Endothelial cell of umbilical vein (primary cell): ENCODE data around the gene SLC25A24. TPM values are rescaled to one million over a fixed set of nuclear protein-coding genes. Genes with fewer than 3 reads are reported as not detected.

Experiments used
- BruUV-seq: library from RNA; stranded (reverse); fragments of 400-500 nt; replicated peaks from 2 replicates; lab custom pipeline; 2021; lab: Mats Ljungman, UMichigan
- CTCF ChIA-PET: fragments of 300-600, 350-600 bp; sonication (Branson Sonifier 250); formaldehyde crosslinking; loops from one replicate; lab custom pipeline; 2021; ENCODE audit warnings: antibody characterized with exemption, inconsistent platforms; lab: Charles Lee
- POLR2A ChIA-PET: fragments of 300-600, 350-600 bp; sonication (Branson Sonifier 250); formaldehyde crosslinking; loops from one replicate; lab custom pipeline; 2021; ENCODE audit warnings: antibody characterized with exemption, inconsistent platforms; lab: Charles Lee
- DNase-seq: peaks from one replicate; pipeline ENCODE4 v3.0.0-alpha.2; 2011; ENCODE audit warnings: low read depth, low spot score
- FAIRE-seq: peaks from 2 replicates; lab custom pipeline; 2011; peaks lifted over from hg19 to GRCh38; lab: Jason Lieb, UNC
- H2AFZ ChIP-seq: 2 replicates; pipeline ENCODE4 v1.6.0; 2012; ENCODE audit warnings: low read depth, low read length, control low read depth, inconsistent platforms
- H3K27ac ChIP-seq: 2 replicates; pipeline ENCODE4 v1.5.1; 2011; ENCODE audit warnings: low read depth, mild to moderate bottlenecking, control low read depth, low read length, moderate library complexity; ENCODE audit not compliant: insufficient read depth
- H3K27me3 ChIP-seq, 2 experiments: 2 replicates each; pipeline versions ENCODE4 v1.6.0 to v1.6.1; 2011; ENCODE audit warnings: low read length in 2 of 2, mixed read lengths in 1 of 2; ENCODE audit not compliant: control insufficient read depth in 2 of 2, insufficient read depth in 2 of 2
- H3K36me3 ChIP-seq, 2 experiments: 2 replicates in 1 of 2; 3 replicates in 1 of 2; pipeline ENCODE4 v1.5.1; 2011; ENCODE audit warnings: low read length in 2 of 2, mild to moderate bottlenecking in 1 of 2, moderate library complexity in 1 of 2; ENCODE audit not compliant: control insufficient read depth in 2 of 2, insufficient read depth in 2 of 2; ENCODE audit errors: extremely low read depth in 1 of 2
- H3K4me1 ChIP-seq: 3 replicates; pipeline ENCODE4 v1.5.1; 2011; ENCODE audit warnings: mild to moderate bottlenecking, low read length; ENCODE audit not compliant: control insufficient read depth, insufficient read depth; ENCODE audit errors: extremely low read depth
- H3K4me2 ChIP-seq: 2 replicates; pipeline ENCODE4 v1.6.1; 2011; ENCODE audit warnings: low read length, control low read depth, mixed read lengths; ENCODE audit not compliant: insufficient read depth
- H3K4me3 ChIP-seq, 3 experiments: fragments of 200-600 bp in 1 of 3; sonication (generic), shearing (Covaris generic) in 1 of 3; replicated peaks in 1 of 3; 2 replicates each; pipeline ENCODE4 v1.5.1; 2011 to 2016; ENCODE audit warnings: control low read depth in 3 of 3, low read length in 3 of 3, mild to moderate bottlenecking in 2 of 3, inconsistent platforms in 1 of 3, low read depth in 1 of 3, moderate library complexity in 1 of 3; ENCODE audit not compliant: insufficient read depth in 1 of 3
- H3K79me2 ChIP-seq: 2 replicates; pipeline ENCODE4 v1.6.0; 2012; ENCODE audit warnings: low read length, inconsistent platforms; ENCODE audit not compliant: control insufficient read depth, insufficient read depth
- H3K9ac ChIP-seq: replicated peaks from 2 replicates; pipeline ENCODE3; 2011; ENCODE audit warnings: low read length, control low read depth; ENCODE audit not compliant: insufficient read depth; ENCODE audit errors: extremely low read depth
- H3K9me1 ChIP-seq: replicated peaks from 3 replicates; pipeline ENCODE4 v1.6.0; 2011; ENCODE audit warnings: mild to moderate bottlenecking, low read length; ENCODE audit not compliant: control insufficient read depth, insufficient read depth; ENCODE audit errors: extremely low read depth
- H3K9me3 ChIP-seq: replicated peaks from 2 replicates; pipeline ENCODE4 v1.5.1; 2012; ENCODE audit warnings: low read length, inconsistent platforms; ENCODE audit not compliant: control insufficient read depth, insufficient read depth
- H4K20me1 ChIP-seq: replicated peaks from 2 replicates; pipeline ENCODE3; 2011; ENCODE audit warnings: mild to moderate bottlenecking, low read length; ENCODE audit not compliant: control insufficient read depth, insufficient read depth; ENCODE audit errors: extremely low read depth
- EZH2 ChIP-seq: IDR thresholded peaks from 2 replicates; pipeline ENCODE4 v1.6.1; 2012; ENCODE audit warnings: borderline replicate concordance, low read depth, mild to moderate bottlenecking, moderate library complexity, low read length, inconsistent platforms; ENCODE audit not compliant: severe bottlenecking
- FOS ChIP-seq: IDR thresholded peaks from 2 replicates; pipeline ENCODE4 v1.6.1; 2011; ENCODE audit warnings: mild to moderate bottlenecking, low read length, moderate library complexity, borderline replicate concordance; ENCODE audit not compliant: insufficient read depth
- GATA2 ChIP-seq: IDR thresholded peaks from 2 replicates; pipeline ENCODE4 v1.7.0; 2011; ENCODE audit warnings: low read depth, mild to moderate bottlenecking, moderate library complexity, mixed read lengths, low read length; ENCODE audit not compliant: insufficient read length, insufficient read depth
- JUN ChIP-seq: IDR thresholded peaks from 2 replicates; pipeline ENCODE4 v1.6.1; 2011; ENCODE audit warnings: borderline replicate concordance, low read depth; ENCODE audit not compliant: insufficient read length, insufficient read depth
- MYC ChIP-seq: IDR thresholded peaks from one replicate; pipeline ENCODE4 v1.6.1; 2011; ENCODE audit warnings: mild to moderate bottlenecking, low read depth, low read length
- POLR2A ChIP-seq: IDR thresholded peaks from 2 replicates; pipeline ENCODE4 v1.6.1; 2012; ENCODE audit warnings: low read depth, mild to moderate bottlenecking, control low read depth, low read length
- POLR2AphosphoS5 ChIP-seq: IDR thresholded peaks from 2 replicates; pipeline ENCODE4 v1.6.1; 2012; ENCODE audit warnings: low read depth, mild to moderate bottlenecking, control low read depth, low read length, moderate library complexity; ENCODE audit not compliant: insufficient read depth
- dilution Hi-C: fragments of 300-500 bp; cut with MboI; formaldehyde crosslinking; loops from one replicate; pipeline ENCODE4 v1.15.0; 2019; ENCODE audit warnings: low sequenced_read_pairs; ENCODE audit not compliant: extremely low pct_ligation_motif_present
- intact Hi-C: fragments of 100-400 bp; cut with micrococcal nuclease; formaldehyde crosslinking; loops from one replicate; pipeline ENCODE4 v1.10.0; 2022
- polyA plus RNA-seq, 4 experiments: library from polyadenylated mRNA; depleted of rRNA in 3 of 4; stranded (reverse) in 3 of 4; unstranded in 1 of 4; fragments of >200 nt; gene quantifications; 2 replicates each; pipeline versions ENCODE4 v1.2.1 to v1.2.3, GENCODE V29; 2011 to 2012; ENCODE audit warnings: missing spikeins in 1 of 4
- total RNA-seq: library from RNA; stranded (reverse); gene quantifications from 2 replicates; pipeline ENCODE4 v1.2.3, GENCODE V29; 2021
- TF ChIP-seq, protein P1 (sequence below): IDR thresholded peaks from 2 replicates; pipeline ENCODE4 v1.6.1; 2011; ENCODE audit not compliant: insufficient read depth, insufficient read length
- TF ChIP-seq, protein P2 (sequence below), 2 donors: IDR thresholded peaks; 1 replicate in 1 of 2; 2 replicates in 1 of 2; pipeline ENCODE4 v1.5.1; 2011; ENCODE audit warnings: low read length in 2 of 2, mild to moderate bottlenecking in 2 of 2, moderate library complexity in 2 of 2, control low read depth in 1 of 2, inconsistent platforms in 1 of 2, low read depth in 1 of 2; ENCODE audit not compliant: insufficient read depth in 1 of 2; ENCODE audit errors: extremely low read depth in 1 of 2

SLC25A24 gene
- total and polyA plus RNA-seq, 2 donors (not counting 3 experiments of a cell fraction or from before 2014, with no cell fraction given) = 16.9 to 45.8 TPM

DNA sequence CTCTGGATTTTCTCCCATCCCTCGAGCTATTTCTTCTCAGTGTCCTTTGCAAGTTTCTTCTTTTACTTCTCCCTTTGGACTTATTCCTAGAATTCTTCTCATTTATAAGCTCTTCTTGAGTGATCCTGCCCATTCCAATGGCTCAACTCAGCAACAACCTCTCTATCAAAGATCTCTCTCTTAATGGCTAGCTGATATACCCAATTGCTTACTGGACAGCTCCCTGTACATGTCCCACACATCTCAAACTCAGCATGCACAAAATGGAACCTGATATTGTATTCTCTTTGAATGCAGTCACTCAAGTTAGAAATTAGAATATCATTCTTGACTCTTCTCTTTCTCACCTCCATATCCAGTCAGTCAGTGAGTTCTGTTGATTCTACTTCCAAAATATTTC, 48.6 kb downstream of the SLC25A24 start:
- Histone ChIP-seq H3K9me1 (no peaks in the 10 kb centered on the region), H3K27ac (no peak overlapping the region), H3K79me2 (peaks cover 2% of the 10 kb centered on the region), H3K4me2 (no peak overlapping the region), H3K9me3 (no peaks in the 10 kb centered on the region), H3K9ac (no peak overlapping the region), H3K36me3 (peaks cover 22 to 32% of the 10 kb centered on the region in 2 experiments), H2AFZ (no peak overlapping the region), H3K4me3 (no peak overlapping the region), H3K4me1 (no peaks in the 10 kb centered on the region), H4K20me1 (peaks cover 2% of the 10 kb centered on the region), H3K27me3 (no peaks in the 10 kb centered on the region)
- FAIRE-seq = no peak
- BruUV-seq = no TSS peak
- CTCF ChIA-PET = no interaction called here
- no peak for TF ChIP-seq MYC
- TF ChIP-seq JUN = no peak
- TF ChIP-seq, protein P1, sequence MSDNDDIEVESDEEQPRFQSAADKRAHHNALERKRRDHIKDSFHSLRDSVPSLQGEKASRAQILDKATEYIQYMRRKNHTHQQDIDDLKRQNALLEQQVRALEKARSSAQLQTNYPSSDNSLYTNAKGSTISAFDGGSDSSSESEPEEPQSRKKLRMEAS = no peak
- TF ChIP-seq FOS = no peak
- TF ChIP-seq POLR2AphosphoS5 = no peak
- TF ChIP-seq EZH2 = no peak
- TF ChIP-seq, protein P2, sequence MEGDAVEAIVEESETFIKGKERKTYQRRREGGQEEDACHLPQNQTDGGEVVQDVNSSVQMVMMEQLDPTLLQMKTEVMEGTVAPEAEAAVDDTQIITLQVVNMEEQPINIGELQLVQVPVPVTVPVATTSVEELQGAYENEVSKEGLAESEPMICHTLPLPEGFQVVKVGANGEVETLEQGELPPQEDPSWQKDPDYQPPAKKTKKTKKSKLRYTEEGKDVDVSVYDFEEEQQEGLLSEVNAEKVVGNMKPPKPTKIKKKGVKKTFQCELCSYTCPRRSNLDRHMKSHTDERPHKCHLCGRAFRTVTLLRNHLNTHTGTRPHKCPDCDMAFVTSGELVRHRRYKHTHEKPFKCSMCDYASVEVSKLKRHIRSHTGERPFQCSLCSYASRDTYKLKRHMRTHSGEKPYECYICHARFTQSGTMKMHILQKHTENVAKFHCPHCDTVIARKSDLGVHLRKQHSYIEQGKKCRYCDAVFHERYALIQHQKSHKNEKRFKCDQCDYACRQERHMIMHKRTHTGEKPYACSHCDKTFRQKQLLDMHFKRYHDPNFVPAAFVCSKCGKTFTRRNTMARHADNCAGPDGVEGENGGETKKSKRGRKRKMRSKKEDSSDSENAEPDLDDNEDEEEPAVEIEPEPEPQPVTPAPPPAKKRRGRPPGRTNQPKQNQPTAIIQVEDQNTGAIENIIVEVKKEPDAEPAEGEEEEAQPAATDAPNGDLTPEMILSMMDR (IDR thresholded peaks at IDR 0.05; ENCODE audit: extremely low read depth in 1 of 2, insufficient read depth in 1 of 2, low read depth in 1 of 2, low read length in 2 of 2) = no peak
- TF ChIP-seq POLR2A = no peak
- TF ChIP-seq GATA2 = no peak
- dilution Hi-C loops (no loop called here), intact Hi-C loops (no loop called here)
- POLR2A ChIA-PET = no interaction called here
- no peak for DNase-seq
